ENCODE data around the gene SCARF1.
"Not testable (repeated sequence)": the region's sequence is repeated elsewhere in the genome, so short reads cannot be mapped to it uniquely, and the experiment has no call there.

The SCARF1 gene

DNA sequence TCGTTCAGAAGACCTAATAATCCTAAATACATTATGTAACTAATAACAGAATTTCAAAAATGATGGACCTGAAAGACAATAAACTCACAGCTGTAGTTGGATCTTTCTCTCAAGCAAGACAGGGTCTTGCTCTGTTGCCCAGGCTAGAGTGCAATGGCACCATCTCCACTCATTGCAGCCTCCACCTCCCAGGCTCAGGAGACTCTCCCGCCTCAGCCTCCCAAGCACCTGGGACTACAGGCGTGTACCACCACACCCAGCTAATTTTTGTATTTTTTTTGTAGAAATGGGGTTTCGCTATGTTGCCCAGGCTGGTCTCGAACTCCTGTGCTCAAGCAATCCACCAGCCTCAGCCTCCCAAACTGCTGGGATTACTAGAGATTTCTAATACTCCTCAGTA, 18.4 kb upstream of the SCARF1 start:
- H3K27ac ChIP-seq (ENCODE audit: low read length); H3K27me3 ChIP-seq (ENCODE audit: low read depth, low read length); H3K9me3 ChIP-seq (ENCODE audit: control insufficient read depth in 1 of 2, low read length in 2 of 2); H3K4me1 ChIP-seq (ENCODE audit: control insufficient read depth in 1 of 2, insufficient read depth in 2 of 2, low read length in 2 of 2); H3K4me3 ChIP-seq (ENCODE audit: low read depth in 1 of 2, low read length in 2 of 2): not testable (repeated sequence)
- H3K36me3 ChIP-seq (ENCODE audit: control insufficient read depth in 1 of 2, insufficient read depth in 2 of 2, low read length in 2 of 2): peaks cover 58 to 61% of the 10 kb centered on the region in 2 donors

- H3K27me3 ChIP-seq (ENCODE audit: low read depth, low read length): no peaks in the 10 kb centered on the region
- no peak overlapping the region for H3K4me3 ChIP-seq (ENCODE audit: low read depth in 1 of 2, low read length in 2 of 2)
- no peaks in the 10 kb centered on the region for H3K9me3 ChIP-seq (ENCODE audit: control insufficient read depth in 1 of 2, low read length in 2 of 2)
- no peaks in the 10 kb centered on the region for H3K4me1 ChIP-seq (ENCODE audit: control insufficient read depth in 1 of 2, insufficient read depth in 2 of 2, low read length in 2 of 2)
- H3K36me3 ChIP-seq (ENCODE audit: control insufficient read depth in 1 of 2, insufficient read depth in 2 of 2, low read length in 2 of 2): peaks cover 70 to 76% of the 10 kb centered on the region in 2 donors
- no peak overlapping the region for H3K27ac ChIP-seq (ENCODE audit: low read length)
Measured at GRCh38 chr17:1661045-1661444, 15.5 kb upstream of the SCARF1 start.

- no peaks in the 10 kb centered on the region for H3K27me3 ChIP-seq (ENCODE audit: low read depth, low read length)
- H3K36me3 ChIP-seq (ENCODE audit: control insufficient read depth in 1 of 2, insufficient read depth in 2 of 2, low read length in 2 of 2): peaks cover 81 to 94% of the 10 kb centered on the region in 2 donors
- no peaks in the 10 kb centered on the region for H3K4me1 ChIP-seq (ENCODE audit: control insufficient read depth in 1 of 2, insufficient read depth in 2 of 2, low read length in 2 of 2)
- H3K27ac ChIP-seq (ENCODE audit: low read length): no peak overlapping the region
- no peak overlapping the region for H3K4me3 ChIP-seq (ENCODE audit: low read depth in 1 of 2, low read length in 2 of 2)
- no peaks in the 10 kb centered on the region for H3K9me3 ChIP-seq (ENCODE audit: control insufficient read depth in 1 of 2, low read length in 2 of 2)
Measured at GRCh38 chr17:1658100-1658499, 12.6 kb upstream of the SCARF1 start.

GRCh38 chr17:1653735-1654134, 8.2 kb upstream of the SCARF1 start:
- peaks cover 5 to 13% of the 10 kb centered on the region in 2 donors for H3K4me1 ChIP-seq (ENCODE audit: control insufficient read depth in 1 of 2, insufficient read depth in 2 of 2, low read length in 2 of 2)
- no peak overlapping the region for H3K27ac ChIP-seq (ENCODE audit: low read length)
- H3K9me3 ChIP-seq (ENCODE audit: control insufficient read depth in 1 of 2, low read length in 2 of 2): no peaks in the 10 kb centered on the region
- peaks cover 65 to 79% of the 10 kb centered on the region in 2 donors for H3K36me3 ChIP-seq (ENCODE audit: control insufficient read depth in 1 of 2, insufficient read depth in 2 of 2, low read length in 2 of 2)
- no peak overlapping the region for H3K4me3 ChIP-seq (ENCODE audit: low read depth in 1 of 2, low read length in 2 of 2)
- no peaks in the 10 kb centered on the region for H3K27me3 ChIP-seq (ENCODE audit: low read depth, low read length)

DNA sequence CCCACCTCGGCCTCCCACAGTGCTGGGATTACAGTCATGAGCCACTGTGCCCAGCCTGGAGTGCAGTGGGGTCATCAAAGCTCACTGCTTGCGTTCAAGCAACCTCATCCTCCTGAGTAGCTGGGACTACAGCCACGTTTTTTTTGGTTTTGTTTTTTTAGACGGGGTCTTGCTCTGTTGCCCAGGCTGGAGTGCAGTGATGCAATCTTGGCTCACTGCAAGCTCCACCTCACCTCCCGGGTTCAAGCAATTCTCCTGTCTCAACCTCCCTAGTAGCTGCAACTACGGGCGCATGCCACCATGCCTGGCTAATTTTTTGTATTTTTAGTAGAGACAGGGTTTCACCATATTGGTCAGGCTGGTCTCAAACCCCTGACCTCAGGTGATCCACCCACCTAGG, 7.3 kb upstream of the SCARF1 start:
- H3K36me3 ChIP-seq (ENCODE audit: control insufficient read depth in 1 of 2, insufficient read depth in 2 of 2, low read length in 2 of 2): peaks cover 56 to 70% of the 10 kb centered on the region in 2 donors
- H3K4me1 ChIP-seq (ENCODE audit: control insufficient read depth in 1 of 2, insufficient read depth in 2 of 2, low read length in 2 of 2): peaks cover 5 to 20% of the 10 kb centered on the region in 2 donors
- H3K27me3 ChIP-seq (ENCODE audit: low read depth, low read length); H3K9me3 ChIP-seq (ENCODE audit: control insufficient read depth in 1 of 2, low read length in 2 of 2); H3K4me3 ChIP-seq (ENCODE audit: low read depth in 1 of 2, low read length in 2 of 2); H3K27ac ChIP-seq (ENCODE audit: low read length): not testable (repeated sequence)

DNA sequence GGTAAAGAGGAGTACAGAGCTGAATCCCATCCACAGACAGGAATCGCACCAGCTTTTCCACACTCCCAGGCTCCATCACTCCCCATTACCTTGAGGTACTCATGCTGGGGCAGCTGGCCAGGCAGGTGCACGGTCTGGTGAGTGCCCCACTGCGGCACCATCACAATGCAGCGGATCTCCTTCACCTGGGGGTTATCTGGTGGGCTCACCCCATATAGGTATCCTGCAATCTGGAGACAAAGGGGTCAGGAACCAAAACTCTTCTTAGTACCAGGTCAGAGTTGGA, 6.0 kb upstream of the SCARF1 start:
- H3K36me3 ChIP-seq (ENCODE audit: control insufficient read depth in 1 of 2, insufficient read depth in 2 of 2, low read length in 2 of 2): peaks cover 49 to 59% of the 10 kb centered on the region in 2 donors
- peaks cover 8 to 28% of the 10 kb centered on the region in 2 donors for H3K4me1 ChIP-seq (ENCODE audit: control insufficient read depth in 1 of 2, insufficient read depth in 2 of 2, low read length in 2 of 2)
- H3K27ac ChIP-seq (ENCODE audit: low read length): no peak overlapping the region
- no peaks in the 10 kb centered on the region for H3K27me3 ChIP-seq (ENCODE audit: low read depth, low read length)
- H3K4me3 ChIP-seq (ENCODE audit: low read depth in 1 of 2, low read length in 2 of 2): no peak overlapping the region
- H3K9me3 ChIP-seq (ENCODE audit: control insufficient read depth in 1 of 2, low read length in 2 of 2): no peaks in the 10 kb centered on the region

DNA sequence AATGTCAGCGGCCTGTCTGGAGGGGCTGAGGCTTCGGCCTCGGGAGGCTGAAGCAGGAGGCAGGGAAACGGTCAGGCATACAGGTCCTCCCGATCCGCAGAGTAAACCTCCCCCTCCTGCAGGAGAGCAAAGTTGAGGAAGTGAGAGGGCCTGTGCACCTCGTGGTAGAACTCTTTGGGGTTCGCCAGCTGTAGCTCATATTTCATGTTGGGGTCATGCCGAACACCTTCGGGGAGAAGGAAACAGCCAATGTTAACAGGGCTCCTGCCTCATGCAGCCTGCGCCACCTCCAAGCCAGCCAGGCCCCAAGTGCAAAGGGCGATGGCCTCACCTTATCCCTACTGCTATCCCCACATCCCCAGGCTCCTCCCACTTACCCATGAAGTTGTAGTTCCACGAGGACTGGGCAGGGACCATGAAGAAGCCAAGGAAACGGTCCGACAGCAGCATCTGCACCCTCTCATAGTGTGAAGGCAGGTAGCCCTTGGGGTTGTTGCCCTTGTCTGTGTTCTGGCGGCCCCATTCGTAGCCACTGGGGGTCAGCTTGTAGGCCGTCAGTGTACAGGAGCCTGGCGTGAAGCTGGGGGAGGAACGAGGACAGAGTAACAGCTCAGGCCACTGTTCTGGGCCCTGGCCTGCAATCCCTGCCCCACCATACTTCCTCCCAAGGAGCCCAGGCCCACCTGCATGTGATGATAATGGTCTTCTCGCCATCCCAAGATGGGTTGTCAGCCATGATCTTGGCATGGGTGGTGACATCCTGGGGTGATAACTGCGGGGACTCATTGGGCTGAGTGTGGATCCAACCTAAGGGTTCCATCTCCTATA, 5.4 kb upstream of the SCARF1 start:
- H3K4me3 ChIP-seq (ENCODE audit: low read depth in 1 of 2, low read length in 2 of 2): no peak overlapping the region
- H3K36me3 ChIP-seq (ENCODE audit: control insufficient read depth in 1 of 2, insufficient read depth in 2 of 2, low read length in 2 of 2): peaks cover 43 to 53% of the 10 kb centered on the region in 2 donors
- H3K9me3 ChIP-seq (ENCODE audit: control insufficient read depth in 1 of 2, low read length in 2 of 2): no peaks in the 10 kb centered on the region
- peak overlapping the region; percentile 79 for H3K27ac ChIP-seq (ENCODE audit: low read length)
- H3K4me1 ChIP-seq (ENCODE audit: control insufficient read depth in 1 of 2, insufficient read depth in 2 of 2, low read length in 2 of 2): peaks cover 8 to 34% of the 10 kb centered on the region in 2 donors
- no peaks in the 10 kb centered on the region for H3K27me3 ChIP-seq (ENCODE audit: low read depth, low read length)

DNA sequence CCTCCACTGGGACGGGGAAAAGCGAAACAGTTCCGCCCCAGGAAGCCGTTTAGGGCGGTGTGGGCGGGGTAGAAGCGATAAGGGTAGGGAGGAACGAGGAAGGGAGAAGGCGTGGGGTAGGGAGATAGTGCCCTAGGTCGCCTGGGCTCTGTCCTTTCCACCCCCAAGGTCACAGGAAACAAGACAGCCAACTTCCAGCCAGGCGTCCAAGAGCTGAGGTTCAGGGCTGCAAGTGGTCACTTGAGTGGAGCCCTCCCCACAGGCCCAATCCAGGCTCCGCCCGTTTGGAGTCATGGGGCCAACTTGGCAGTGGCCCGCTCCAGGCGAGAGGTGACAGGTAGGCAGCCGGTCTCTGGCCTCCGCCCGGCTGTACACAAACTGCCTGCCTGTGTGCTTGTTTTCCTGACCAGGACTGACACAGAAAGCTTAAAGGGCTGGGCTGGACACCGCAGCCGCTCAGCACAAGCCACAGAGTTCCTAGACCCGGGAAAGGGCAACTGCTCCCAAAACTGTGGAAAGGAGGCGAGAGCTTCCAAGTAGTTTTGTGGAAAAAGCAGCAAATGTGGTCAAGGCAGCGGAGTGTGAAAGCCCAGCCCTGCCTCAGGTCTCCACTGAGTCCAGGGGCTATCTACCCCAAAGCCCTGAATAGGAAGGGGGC, 4.4 kb upstream of the SCARF1 start, which contains the start of gene RILP:
TSS of gene RILP (minus strand) at position 23 of the 658 bp plus-strand sequence. CDS start 62 bp downstream, outside the sequence.
- peaks cover 38 to 45% of the 10 kb centered on the region in 2 donors for H3K36me3 ChIP-seq (ENCODE audit: control insufficient read depth in 1 of 2, insufficient read depth in 2 of 2, low read length in 2 of 2)

GRCh38 chr17:1648963-1649843, 3.7 kb upstream of the SCARF1 start:
- H3K4me1 ChIP-seq (ENCODE audit: control insufficient read depth in 1 of 2, insufficient read depth in 2 of 2, low read length in 2 of 2): peaks cover 9 to 45% of the 10 kb centered on the region in 2 donors
- H3K4me3 ChIP-seq (ENCODE audit: low read depth in 1 of 2, low read length in 2 of 2): peak overlapping the region; percentile 63 to 76
- H3K9me3 ChIP-seq (ENCODE audit: control insufficient read depth in 1 of 2, low read length in 2 of 2): no peaks in the 10 kb centered on the region
- H3K27ac ChIP-seq (ENCODE audit: low read length): peak overlapping the region; percentile 79
- H3K36me3 ChIP-seq (ENCODE audit: control insufficient read depth in 1 of 2, insufficient read depth in 2 of 2, low read length in 2 of 2): peaks cover 34 to 37% of the 10 kb centered on the region in 2 donors
- H3K27me3 ChIP-seq (ENCODE audit: low read depth, low read length): no peaks in the 10 kb centered on the region

More for the DNA sequence above, 4.4 kb upstream of the SCARF1 start, which contains the start of gene RILP:
- peak within 1 kb of the TSS; percentile 63 to 76 for H3K4me3 ChIP-seq (ENCODE audit: low read depth in 1 of 2, low read length in 2 of 2)
- H3K27ac ChIP-seq (ENCODE audit: low read length): peak within 1 kb of the TSS; percentile 79
- no peaks in the 10 kb centered on the region for H3K9me3 ChIP-seq (ENCODE audit: control insufficient read depth in 1 of 2, low read length in 2 of 2)
- no peaks in the 10 kb centered on the region for H3K27me3 ChIP-seq (ENCODE audit: low read depth, low read length)
- H3K4me1 ChIP-seq (ENCODE audit: control insufficient read depth in 1 of 2, insufficient read depth in 2 of 2, low read length in 2 of 2): peaks cover 8 to 42% of the 10 kb centered on the region in 2 donors

GRCh38 chr17:1648173-1648962, 2.8 kb upstream of the SCARF1 start:
- H3K27me3 ChIP-seq (ENCODE audit: low read depth, low read length): no peaks in the 10 kb centered on the region
- H3K4me3 ChIP-seq (ENCODE audit: low read depth in 1 of 2, low read length in 2 of 2): peak overlapping the region; percentile 63 to 73

More at GRCh38 chr17:1648173-1648962, 2.8 kb upstream of the SCARF1 start:
- Histone ChIP-seq H3K9me3 (ENCODE audit: control insufficient read depth in 1 of 2, low read length in 2 of 2) (no peaks in the 10 kb centered on the region), H3K36me3 (ENCODE audit: control insufficient read depth in 1 of 2, insufficient read depth in 2 of 2, low read length in 2 of 2) (peaks cover 26 to 29% of the 10 kb centered on the region in 2 donors), H3K4me1 (ENCODE audit: control insufficient read depth in 1 of 2, insufficient read depth in 2 of 2, low read length in 2 of 2) (peaks cover 12 to 52% of the 10 kb centered on the region in 2 donors), H3K27ac (ENCODE audit: low read length) (peak overlapping the region; percentile 63)
